PFSK-1 (cell line): ENCODE results near the gene ATP11A.

ENCODE experiments used
- FOXP2 ChIP-seq: optimal IDR thresholded peaks from 2 replicates; pipeline ENCODE3; 2011; ENCODE audit warnings: borderline replicate concordance, control low read depth, inconsistent platforms; ENCODE audit not compliant: insufficient read depth; ENCODE audit errors: extremely low read length, extremely low read depth
- POLR2AphosphoS5 ChIP-seq: IDR thresholded peaks from 2 replicates; pipeline ENCODE4 v1.6.1; 2012; ENCODE audit warnings: low read depth, mild to moderate bottlenecking, control low read depth, low read length, moderate library complexity
- SIN3A ChIP-seq: IDR thresholded peaks from 2 replicates; pipeline ENCODE4 v1.6.1; 2012; ENCODE audit warnings: mild to moderate bottlenecking, low read length, moderate library complexity, borderline replicate concordance; ENCODE audit not compliant: insufficient read depth
- TAF1 ChIP-seq: IDR thresholded peaks from 2 replicates; pipeline ENCODE4 v1.6.1; 2012; ENCODE audit warnings: low read length, control low read depth, borderline replicate concordance; ENCODE audit not compliant: insufficient read depth
- TF ChIP-seq, protein P1 (sequence below), 2 experiments: IDR thresholded peaks; 2 replicates each; pipeline versions ENCODE4 v1.6.1 to v1.8.0; 2011 to 2012; ENCODE audit warnings: low read depth in 2 of 2, low read length in 2 of 2, control low read depth in 1 of 2, inconsistent platforms in 1 of 2, mild to moderate bottlenecking in 1 of 2, moderate library complexity in 1 of 2; ENCODE audit not compliant: insufficient read depth in 1 of 2

Gene ATP11A

DNA sequence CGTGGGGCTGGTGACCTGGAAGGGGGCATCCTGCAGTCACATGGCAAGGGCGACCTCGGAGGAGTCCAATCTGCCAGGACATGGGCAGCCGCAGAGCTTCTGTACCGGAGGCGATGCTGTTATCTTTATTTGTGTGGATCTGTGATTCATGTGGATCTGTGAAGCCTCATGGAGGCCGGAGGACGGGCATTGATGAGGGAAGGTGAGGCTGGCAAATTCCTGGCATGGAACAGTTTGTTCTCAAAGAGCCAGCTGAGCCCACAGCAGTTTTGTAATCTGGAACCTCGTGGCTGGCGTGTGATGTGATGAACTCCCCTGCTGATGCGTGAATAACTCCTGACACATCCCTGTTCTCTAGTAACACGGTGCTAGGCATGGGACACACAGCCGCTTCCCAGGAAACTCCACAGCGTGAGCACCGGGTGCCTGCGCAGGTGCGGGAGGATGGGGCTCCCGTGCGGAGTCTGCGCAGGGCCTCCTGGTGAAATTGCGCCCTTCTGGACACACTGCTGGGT lies 40.4 kb downstream of the ATP11A start:
- TF ChIP-seq SIN3A, result no peak
- TF ChIP-seq, protein P1, sequence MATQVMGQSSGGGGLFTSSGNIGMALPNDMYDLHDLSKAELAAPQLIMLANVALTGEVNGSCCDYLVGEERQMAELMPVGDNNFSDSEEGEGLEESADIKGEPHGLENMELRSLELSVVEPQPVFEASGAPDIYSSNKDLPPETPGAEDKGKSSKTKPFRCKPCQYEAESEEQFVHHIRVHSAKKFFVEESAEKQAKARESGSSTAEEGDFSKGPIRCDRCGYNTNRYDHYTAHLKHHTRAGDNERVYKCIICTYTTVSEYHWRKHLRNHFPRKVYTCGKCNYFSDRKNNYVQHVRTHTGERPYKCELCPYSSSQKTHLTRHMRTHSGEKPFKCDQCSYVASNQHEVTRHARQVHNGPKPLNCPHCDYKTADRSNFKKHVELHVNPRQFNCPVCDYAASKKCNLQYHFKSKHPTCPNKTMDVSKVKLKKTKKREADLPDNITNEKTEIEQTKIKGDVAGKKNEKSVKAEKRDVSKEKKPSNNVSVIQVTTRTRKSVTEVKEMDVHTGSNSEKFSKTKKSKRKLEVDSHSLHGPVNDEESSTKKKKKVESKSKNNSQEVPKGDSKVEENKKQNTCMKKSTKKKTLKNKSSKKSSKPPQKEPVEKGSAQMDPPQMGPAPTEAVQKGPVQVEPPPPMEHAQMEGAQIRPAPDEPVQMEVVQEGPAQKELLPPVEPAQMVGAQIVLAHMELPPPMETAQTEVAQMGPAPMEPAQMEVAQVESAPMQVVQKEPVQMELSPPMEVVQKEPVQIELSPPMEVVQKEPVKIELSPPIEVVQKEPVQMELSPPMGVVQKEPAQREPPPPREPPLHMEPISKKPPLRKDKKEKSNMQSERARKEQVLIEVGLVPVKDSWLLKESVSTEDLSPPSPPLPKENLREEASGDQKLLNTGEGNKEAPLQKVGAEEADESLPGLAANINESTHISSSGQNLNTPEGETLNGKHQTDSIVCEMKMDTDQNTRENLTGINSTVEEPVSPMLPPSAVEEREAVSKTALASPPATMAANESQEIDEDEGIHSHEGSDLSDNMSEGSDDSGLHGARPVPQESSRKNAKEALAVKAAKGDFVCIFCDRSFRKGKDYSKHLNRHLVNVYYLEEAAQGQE (IDR thresholded peaks at IDR 0.05; ENCODE audit: insufficient read depth in 1 of 2, low read depth in 2 of 2, low read length in 2 of 2), result no peak
- no peak for TF ChIP-seq FOXP2
- TF ChIP-seq TAF1, result no peak
- TF ChIP-seq POLR2AphosphoS5, result no peak

DNA sequence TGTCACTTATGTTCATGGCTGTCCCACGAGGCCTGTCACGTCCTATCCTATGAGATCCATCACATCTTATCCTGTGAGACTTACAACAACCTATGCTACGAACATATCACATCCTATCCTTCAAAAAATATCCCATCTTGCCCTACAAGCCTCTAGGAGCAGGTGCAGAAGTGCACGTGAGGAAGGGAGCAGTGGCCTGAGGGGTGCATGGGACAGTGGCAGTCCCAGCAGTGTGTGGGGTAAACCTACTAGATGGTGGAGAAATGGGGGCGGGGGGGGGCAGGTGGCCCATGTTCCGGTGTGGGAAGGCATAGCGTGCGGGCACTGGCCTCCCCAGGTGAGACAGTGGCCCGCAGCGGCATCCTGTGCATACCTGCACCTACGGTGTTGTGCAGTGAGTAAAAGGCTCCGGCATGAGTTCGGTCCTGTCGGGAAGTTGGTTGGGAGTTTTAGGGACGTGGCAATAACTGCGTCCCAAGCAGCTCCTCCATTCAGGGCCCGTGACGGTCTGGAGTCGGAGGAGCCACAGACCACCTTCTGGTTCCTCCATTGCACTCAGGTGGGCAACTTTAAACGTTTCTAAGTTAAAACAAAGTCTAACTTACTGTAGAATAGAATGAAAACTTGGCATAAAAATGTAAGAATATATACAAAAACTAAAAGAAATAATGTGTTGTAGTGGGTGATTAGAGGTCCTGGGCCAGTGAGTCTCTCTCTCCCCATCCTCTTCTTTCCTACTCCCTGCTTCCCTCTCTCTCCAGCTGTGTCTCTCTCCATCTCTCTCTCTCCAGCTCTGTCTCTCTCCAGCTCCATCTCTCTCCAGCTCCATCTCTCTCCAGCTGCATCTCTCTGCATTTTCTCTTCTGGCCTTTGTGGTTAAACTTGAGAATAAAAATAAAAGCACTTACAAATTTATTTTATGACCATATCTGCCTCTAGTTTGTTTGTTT lies 42.1 kb downstream of the ATP11A start:
- TF ChIP-seq, protein P1 (IDR thresholded peaks at IDR 0.05; ENCODE audit: insufficient read depth in 1 of 2, low read depth in 2 of 2, low read length in 2 of 2), result no peak
- TF ChIP-seq TAF1 (no peak), FOXP2 (no peak), POLR2AphosphoS5 (no peak), SIN3A (no peak)

DNA sequence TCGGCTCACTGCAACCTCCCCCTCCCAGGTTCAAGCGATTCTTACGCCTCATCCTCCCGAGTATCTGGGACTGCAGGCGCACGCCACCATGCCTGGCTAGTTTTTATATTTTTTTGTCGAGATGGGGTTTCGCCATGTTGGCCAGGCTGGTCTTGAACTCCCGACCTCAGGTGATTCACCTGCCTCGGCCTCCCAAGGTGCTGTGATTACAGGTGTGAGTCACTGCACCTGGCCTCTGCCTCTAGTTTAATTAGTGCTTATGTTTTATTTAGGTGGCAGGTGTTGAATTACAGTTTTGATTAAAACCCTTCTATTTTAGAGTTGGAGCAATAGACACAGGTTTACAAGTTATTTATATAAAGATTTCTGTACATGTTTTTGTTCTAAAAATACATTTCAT lies 42.8 kb downstream of the ATP11A start:
- TF ChIP-seq FOXP2 (no peak), TAF1 (no peak), POLR2AphosphoS5 (no peak), SIN3A (no peak)
- TF ChIP-seq, protein P1 (IDR thresholded peaks at IDR 0.05; ENCODE audit: insufficient read depth in 1 of 2, low read depth in 2 of 2, low read length in 2 of 2), result no peak

DNA sequence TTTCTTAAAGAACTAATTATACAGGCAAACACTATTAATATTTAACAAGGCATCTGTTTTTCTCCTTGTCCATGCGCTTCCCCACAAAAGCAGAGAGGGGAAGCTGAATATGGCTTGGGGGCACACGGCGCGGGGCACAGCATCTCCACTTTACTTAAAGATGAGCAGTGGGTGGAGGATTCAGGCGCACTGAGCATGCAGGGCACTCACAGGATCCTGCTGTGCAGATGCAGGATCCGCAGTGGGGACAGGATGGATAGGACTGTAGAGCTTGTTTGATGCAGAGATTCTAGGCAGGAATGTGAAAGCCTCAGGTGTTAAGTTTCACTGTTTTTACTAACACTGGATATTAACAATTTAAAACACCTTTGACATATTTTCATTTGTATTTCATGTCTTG lies 43.3 kb downstream of the ATP11A start:
- TF ChIP-seq TAF1 (no peak), POLR2AphosphoS5 (no peak), FOXP2 (no peak), SIN3A (no peak)
- TF ChIP-seq, protein P1 (IDR thresholded peaks at IDR 0.05; ENCODE audit: insufficient read depth in 1 of 2, low read depth in 2 of 2, low read length in 2 of 2), result no peak
